Left renal pelvis (tissue), 4 donors: ENCODE data around the gene DUSP10. TPM values are rescaled to one million over a fixed set of nuclear protein-coding genes. Genes with fewer than 3 reads are reported as not detected.

Source experiments
- DNase-seq, 4 donors: peaks; one replicate each; pipeline ENCODE4 v3.0.0-alpha.2; 2013; ENCODE audit warnings: low read depth in 4 of 4, low spot score in 3 of 4
- polyA plus RNA-seq, 4 donors: library from polyadenylated mRNA; unstranded; fragments of 120-200 nt; gene quantifications; one replicate each; pipeline ENCODE4 v1.2.1, GENCODE V29; 2013; ENCODE audit not compliant: insufficient read length in 4 of 4

The DUSP10 gene
- polyA plus RNA-seq, 4 donors, result 2.6 to 6.3 (median 3.2) TPM

- no peak for DNase-seq
Measured at GRCh38 chr1:221697923-221698425, 43.9 kb downstream of the DUSP10 start.

GRCh38 chr1:221696718-221697461, 45.0 kb downstream of the DUSP10 start:
- DNase-seq, result no peak

GRCh38 chr1:221696027-221696426, 45.9 kb downstream of the DUSP10 start:
- no peak for DNase-seq

GRCh38 chr1:221695301-221695700, 46.6 kb downstream of the DUSP10 start:
- no peak for DNase-seq

- DNase-seq, result no peak
Measured at GRCh38 chr1:221694109-221694508, 47.8 kb downstream of the DUSP10 start.

- DNase-seq, result no peak
Measured at GRCh38 chr1:221693087-221693486, 48.8 kb downstream of the DUSP10 start.

GRCh38 chr1:221692643-221693042, 49.2 kb downstream of the DUSP10 start:
- no peak for DNase-seq

GRCh38 chr1:221691261-221691660, 50.6 kb downstream of the DUSP10 start:
- DNase-seq, result no peak

GRCh38 chr1:221690858-221691257, 51.0 kb downstream of the DUSP10 start:
- DNase-seq, result no peak

GRCh38 chr1:221689138-221689537, 52.8 kb downstream of the DUSP10 start:
- no peak for DNase-seq

- DNase-seq, result no peak
Measured at GRCh38 chr1:221688488-221688843, 53.4 kb downstream of the DUSP10 start.

- DNase-seq, result no peak
Measured at GRCh38 chr1:221687836-221688487, 53.9 kb downstream of the DUSP10 start.

GRCh38 chr1:221683681-221684080, 58.2 kb downstream of the DUSP10 start:
- DNase-seq, result no peak

- no peak for DNase-seq
Measured at GRCh38 chr1:221680085-221680484, 61.8 kb downstream of the DUSP10 start.

GRCh38 chr1:221678014-221678413, 63.9 kb downstream of the DUSP10 start:
- DNase-seq, result no peak

- DNase-seq, result no peak
Measured at GRCh38 chr1:221675880-221676800, 65.7 kb downstream of the DUSP10 start.

GRCh38 chr1:221672965-221673364, 68.9 kb downstream of the DUSP10 start:
- no peak for DNase-seq

GRCh38 chr1:221672239-221672645, 69.6 kb downstream of the DUSP10 start:
- DNase-seq, result no peak

GRCh38 chr1:221670081-221670480, 71.8 kb downstream of the DUSP10 start:
- no peak for DNase-seq

GRCh38 chr1:221669441-221669840, 72.4 kb downstream of the DUSP10 start:
- DNase-seq, result no peak

- DNase-seq, result no peak
Measured at GRCh38 chr1:221667504-221667903, 74.4 kb downstream of the DUSP10 start.
